HG03520 (cell line): ENCODE data around the gene SORBS2.

Source experiments
- ATAC-seq: cut with Tn5 transposase; IDR thresholded peaks from one replicate; pipeline ENCODE4 v1.9.1; 2021; ENCODE audit warnings: mild to moderate bottlenecking, moderate library complexity; ENCODE audit not compliant: unreplicated experiment

The SORBS2 gene

GRCh38 chr4:185597532-185598188, 214.3 kb downstream of the SORBS2 start:
- peak; percentile 58 for ATAC-seq

- ATAC-seq = no peak
Observed at GRCh38 chr4:185592845-185593488, 219.0 kb downstream of the SORBS2 start.

- ATAC-seq = no peak
Observed at GRCh38 chr4:185592438-185592837, 219.6 kb downstream of the SORBS2 start.

- no peak for ATAC-seq
Observed at GRCh38 chr4:185591679-185592141, 220.3 kb downstream of the SORBS2 start.

DNA sequence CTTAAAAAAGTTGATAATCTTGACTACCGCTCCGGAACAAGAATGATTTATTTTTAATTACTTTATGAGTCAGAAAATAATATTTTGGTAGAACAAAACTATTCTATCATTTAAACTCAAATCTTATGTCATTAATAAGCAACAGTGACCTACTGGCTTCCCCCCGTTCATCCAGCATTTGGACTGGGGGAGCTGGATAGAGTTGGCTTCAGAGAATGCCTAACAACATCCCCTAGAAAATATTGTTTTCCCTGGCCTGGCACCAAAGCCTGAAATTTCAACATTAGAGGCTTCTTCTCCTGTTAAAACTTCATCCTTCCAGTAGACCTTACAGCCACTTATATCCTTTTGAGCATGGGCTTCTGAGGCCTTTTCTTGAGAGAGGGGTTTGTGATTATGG, 221.0 kb downstream of the SORBS2 start:
- no peak for ATAC-seq

- ATAC-seq = no peak
Observed at GRCh38 chr4:185589067-185589836, 222.7 kb downstream of the SORBS2 start.

DNA sequence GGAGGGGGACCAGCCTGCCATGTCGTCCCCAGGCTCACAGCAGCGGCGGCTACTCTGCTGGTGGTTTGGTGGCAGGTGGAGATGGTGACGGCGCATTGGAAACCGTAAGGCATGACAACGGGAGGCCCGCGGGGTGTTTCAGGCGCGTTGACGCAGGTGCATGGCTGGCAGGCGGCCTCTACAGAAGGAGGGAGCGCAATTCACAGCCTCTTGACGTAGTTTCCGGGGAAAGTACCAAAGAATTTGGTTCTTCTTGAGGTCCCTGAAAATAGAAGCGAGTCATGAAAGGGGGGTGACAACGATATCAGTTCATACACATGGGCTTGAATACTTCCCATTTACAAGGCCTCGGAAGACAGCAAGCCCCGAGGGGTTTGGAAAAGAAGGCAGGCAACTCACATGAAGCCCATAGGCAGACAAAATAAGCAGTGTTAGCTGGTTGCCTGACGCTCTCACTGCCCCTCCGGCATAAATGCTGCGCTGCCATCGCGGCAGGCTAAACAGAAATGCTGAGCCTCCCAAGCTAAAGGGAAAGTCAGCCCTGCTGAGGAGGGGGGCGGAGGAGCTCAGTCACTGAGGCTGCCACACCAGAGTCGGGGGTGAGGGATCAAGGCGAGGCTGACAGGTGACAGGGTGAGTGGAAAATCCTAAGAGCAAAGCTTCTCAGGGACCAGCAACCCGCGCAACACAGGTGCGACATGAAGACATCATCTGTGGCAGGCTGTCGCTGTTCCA, 224.4 kb downstream of the SORBS2 start:
- peak; percentile 97 for ATAC-seq

GRCh38 chr4:185587030-185587426, 225.0 kb downstream of the SORBS2 start:
- no peak for ATAC-seq

DNA sequence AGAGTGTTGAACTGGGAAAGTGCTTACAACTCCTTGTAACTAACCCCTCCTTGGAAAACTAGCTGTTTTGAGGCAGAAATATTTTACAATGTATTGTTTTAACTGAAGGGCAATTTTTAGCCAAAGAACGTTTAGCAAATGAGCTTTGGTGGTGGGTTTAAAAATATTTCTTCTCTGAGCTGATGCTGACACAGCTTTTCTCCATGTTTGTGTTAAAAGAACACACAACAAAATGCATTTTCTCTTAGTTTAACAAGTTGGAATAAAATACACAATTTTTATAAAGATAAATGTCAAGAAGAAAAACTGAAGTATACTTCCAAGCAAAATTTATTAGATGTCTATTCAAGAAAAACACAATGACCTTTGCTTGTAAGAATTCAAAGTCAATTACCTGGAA, 226.8 kb downstream of the SORBS2 start:
- ATAC-seq = no peak

GRCh38 chr4:185583813-185584212, 228.2 kb downstream of the SORBS2 start:
- ATAC-seq = no peak

GRCh38 chr4:185582651-185583400, 229.2 kb downstream of the SORBS2 start:
- no peak for ATAC-seq

GRCh38 chr4:185580699-185581098, 231.3 kb downstream of the SORBS2 start:
- no peak for ATAC-seq

- ATAC-seq = no peak
Observed at GRCh38 chr4:185578284-185578683, 233.7 kb downstream of the SORBS2 start.

DNA sequence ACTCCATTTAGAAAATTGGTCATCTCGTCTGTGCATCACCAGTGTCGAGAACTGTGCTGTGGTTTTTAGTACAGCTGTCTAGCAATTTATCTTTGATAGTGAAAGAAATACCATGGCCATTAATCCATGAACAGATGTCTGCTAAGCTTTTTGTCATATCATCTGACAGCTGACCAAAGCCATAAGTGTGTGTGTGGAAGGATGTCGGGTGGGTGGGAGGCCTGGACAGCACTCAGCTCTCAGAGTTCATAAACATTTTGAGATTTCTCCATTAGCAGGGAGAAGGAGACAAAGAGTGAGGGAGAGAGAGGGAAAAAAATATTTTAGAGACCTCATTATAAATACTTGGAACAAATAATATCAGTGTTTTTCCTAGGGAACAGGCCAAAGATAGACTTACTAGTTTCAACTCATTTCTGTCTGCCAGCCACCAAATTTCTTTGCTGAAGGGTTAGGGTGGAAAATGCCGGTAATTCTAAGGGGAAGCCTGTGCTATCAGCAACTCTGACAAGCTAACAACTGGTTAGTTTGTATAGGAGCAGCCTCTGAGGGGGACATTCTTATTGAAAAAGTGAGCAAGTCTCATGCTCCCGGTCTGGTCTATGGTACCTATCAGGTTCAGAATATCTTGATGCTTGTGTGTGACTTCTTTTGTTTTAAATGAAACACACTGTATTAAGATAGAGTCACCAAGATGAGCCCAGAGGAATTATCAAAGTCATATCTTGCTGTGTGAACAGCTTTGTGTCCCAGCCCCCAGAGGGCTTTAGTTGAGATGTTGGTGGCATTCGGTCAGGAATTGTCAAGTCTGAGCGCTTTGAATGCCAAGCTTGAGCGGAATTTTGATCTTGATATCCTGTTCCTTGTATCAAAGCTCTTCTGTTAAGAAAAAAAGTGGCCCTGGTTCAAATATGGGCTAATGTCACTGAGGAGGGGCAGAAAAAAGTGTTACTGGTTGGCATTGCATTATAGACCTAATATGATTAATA, 234.7 kb downstream of the SORBS2 start:
- ATAC-seq = no peak

GRCh38 chr4:185576314-185576961, 235.6 kb downstream of the SORBS2 start:
- no peak for ATAC-seq

- ATAC-seq = no peak
Observed at GRCh38 chr4:185573651-185574199, 238.3 kb downstream of the SORBS2 start.

DNA sequence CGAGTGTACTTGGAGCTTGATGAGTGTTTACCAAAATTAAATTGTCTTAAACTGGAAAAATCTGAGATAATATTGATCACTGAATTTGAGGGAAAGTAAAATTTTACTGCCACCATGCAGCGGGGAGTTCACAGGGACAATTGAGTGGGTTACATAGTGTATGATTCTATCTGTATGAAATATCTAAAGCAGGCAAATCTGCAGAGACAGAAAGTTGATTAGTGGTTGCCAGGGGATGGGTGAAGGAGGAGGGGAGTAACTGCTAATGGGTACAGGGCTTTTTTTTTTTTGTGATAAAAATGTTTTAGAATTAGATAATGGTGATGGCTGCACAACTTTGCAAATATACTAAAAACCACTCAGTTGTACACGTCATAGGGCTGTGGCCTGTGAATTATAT, 241.3 kb downstream of the SORBS2 start:
- ATAC-seq = no peak
